A549 treated with GW870086 at 1 μM for 4 hours (cell line): Measurements from ENCODE around the gene LSM3. TPM values are rescaled to one million over a fixed set of nuclear protein-coding genes. Genes with fewer than 3 reads are reported as not detected.

Source experiments
- total RNA-seq: library from RNA; stranded (reverse); fragments of 200-300 nt; extraction: Qiagen RNA extraction; gene quantifications from 5 replicates; pipeline ENCODE4 v1.2.3, GENCODE V29; 2022; ENCODE audit warnings: low read depth

The LSM3 gene
- total RNA-seq: 20.8 to 24.5 TPM (median 22.4 TPM) in 5 replicates

GRCh38 chr3:14178247-14179113 is at the start of gene LSM3, which contains the start of gene XPC:
LSM3 (plus strand) TSS chr3:14178817; CDS start chr3:14178861, 44 bp downstream.
XPC (minus strand) TSS chr3:14178601; CDS start chr3:14178568, 33 bp downstream.

Other genes with a start within 250 kb of the LSM3 start
- 34.9 to 39.2 TPM (median 36.6 TPM) in 5 replicates for gene CHCHD4, start 53.9 kb upstream of the LSM3 start, total RNA-seq
- gene TMEM43, start 53.8 kb upstream of the LSM3 start, total RNA-seq: 113 to 133 TPM (median 131 TPM) in 5 replicates
- 22.8 to 32.5 TPM (median 30.7 TPM) in 5 replicates for gene XPC, start 216 bp upstream of the LSM3 start, total RNA-seq
- gene SLC6A6, start 223.8 kb downstream of the LSM3 start, total RNA-seq: 76.4 to 100 TPM (median 95.5 TPM) in 5 replicates